Nephron (organoid): ENCODE results near the gene ZNF804A.

Experiments
- H3K27ac Mint-ChIP-seq, 3 experiments: 2 replicates each; pipeline ENCODE4 v1.8.0; 2020; ENCODE audit warnings: mixed read lengths in 3 of 3, mild to moderate bottlenecking in 2 of 3, moderate library complexity in 1 of 3
- H3K27me3 Mint-ChIP-seq: 2 replicates; pipeline ENCODE4 v1.8.0; 2021; ENCODE audit warnings: low read depth, mild to moderate bottlenecking, moderate library complexity, mixed read lengths
- H3K36me3 Mint-ChIP-seq: 2 replicates; pipeline ENCODE4 v1.8.0; 2020; ENCODE audit warnings: low read depth, mixed read lengths
- H3K4me1 Mint-ChIP-seq: 2 replicates; pipeline ENCODE4 v1.8.0; 2020; ENCODE audit warnings: mixed read lengths
- H3K4me3 Mint-ChIP-seq, 3 experiments: 2 replicates each; pipeline ENCODE4 v1.8.0; 2020; ENCODE audit warnings: mild to moderate bottlenecking in 3 of 3, mixed read lengths in 3 of 3, moderate library complexity in 2 of 3
- H3K9me3 Mint-ChIP-seq: 2 replicates; pipeline ENCODE4 v1.8.0; 2020; ENCODE audit warnings: mixed read lengths
- CTCF ChIP-seq, 3 experiments: fragments of 200-600 bp; sonication (generic); IDR thresholded peaks; one replicate each; pipeline ENCODE4 v1.5.0; 2021; ENCODE audit warnings: antibody characterized with exemption in 3 of 3; ENCODE audit not compliant: unreplicated experiment in 3 of 3

ZNF804A gene

GRCh38 chr2:184680825-184681224, 82.5 kb downstream of the ZNF804A start:
- H3K27me3 Mint-ChIP-seq, result no peaks in the 10 kb centered on the region
- H3K27ac Mint-ChIP-seq, result no peak overlapping the region
- H3K36me3 Mint-ChIP-seq, result no peaks in the 10 kb centered on the region
- TF ChIP-seq CTCF (IDR thresholded peaks at IDR 0.05; ENCODE audit: unreplicated experiment in 3 of 3), result no peak
- no peaks in the 10 kb centered on the region for H3K9me3 Mint-ChIP-seq
- H3K4me3 Mint-ChIP-seq, result no peak overlapping the region
- no peaks in the 10 kb centered on the region for H3K4me1 Mint-ChIP-seq

- no peak for TF ChIP-seq CTCF (IDR thresholded peaks at IDR 0.05; ENCODE audit: unreplicated experiment in 3 of 3)
- H3K4me3 Mint-ChIP-seq, result no peak overlapping the region
- no peaks in the 10 kb centered on the region for H3K9me3 Mint-ChIP-seq
- no peaks in the 10 kb centered on the region for H3K27me3 Mint-ChIP-seq
- H3K27ac Mint-ChIP-seq, result no peak overlapping the region
- no peaks in the 10 kb centered on the region for H3K36me3 Mint-ChIP-seq
- H3K4me1 Mint-ChIP-seq, result no peaks in the 10 kb centered on the region
Observed at GRCh38 chr2:184681642-184682321, 83.5 kb downstream of the ZNF804A start.

- H3K4me3 Mint-ChIP-seq, result no peak overlapping the region
- no peaks in the 10 kb centered on the region for H3K4me1 Mint-ChIP-seq
- no peak overlapping the region for H3K27ac Mint-ChIP-seq
- no peaks in the 10 kb centered on the region for H3K9me3 Mint-ChIP-seq
- H3K27me3 Mint-ChIP-seq, result no peaks in the 10 kb centered on the region
- TF ChIP-seq CTCF (IDR thresholded peaks at IDR 0.05; ENCODE audit: unreplicated experiment in 3 of 3), result no peak
- no peaks in the 10 kb centered on the region for H3K36me3 Mint-ChIP-seq
Observed at GRCh38 chr2:184683911-184684310, 85.6 kb downstream of the ZNF804A start.

- Mint-ChIP-seq H3K4me3 (no peak overlapping the region), H3K27ac (no peak overlapping the region), H3K27me3 (no peaks in the 10 kb centered on the region), H3K9me3 (no peaks in the 10 kb centered on the region), H3K36me3 (no peaks in the 10 kb centered on the region), H3K4me1 (no peaks in the 10 kb centered on the region)
- TF ChIP-seq CTCF (IDR thresholded peaks at IDR 0.05; ENCODE audit: unreplicated experiment in 3 of 3), result no peak
Observed at GRCh38 chr2:184685999-184686841, 87.9 kb downstream of the ZNF804A start.

GRCh38 chr2:184689638-184690037, 91.3 kb downstream of the ZNF804A start:
- TF ChIP-seq CTCF (IDR thresholded peaks at IDR 0.05; ENCODE audit: unreplicated experiment in 3 of 3), result no peak
- H3K27ac Mint-ChIP-seq, result no peak overlapping the region
- no peaks in the 10 kb centered on the region for H3K27me3 Mint-ChIP-seq
- no peaks in the 10 kb centered on the region for H3K36me3 Mint-ChIP-seq
- no peaks in the 10 kb centered on the region for H3K9me3 Mint-ChIP-seq
- peaks cover 8% of the 10 kb centered on the region for H3K4me1 Mint-ChIP-seq
- H3K4me3 Mint-ChIP-seq, result no peak overlapping the region
